HEK293T (cell line): Measurements from ENCODE around the gene VSTM2L.

Experiments
- ARNT ChIP-seq: fragments of 450-650 bp; IDR thresholded peaks from 2 replicates; pipeline ENCODE4 v1.6.1; 2017; ENCODE audit warnings: mild to moderate bottlenecking
- ELF4 ChIP-seq: fragments of 450-650 bp; IDR thresholded peaks from 2 replicates; pipeline ENCODE4 v1.6.1; 2017; ENCODE audit warnings: antibody characterized with exemption
- FOXM1 ChIP-seq: fragments of 450-650 bp; IDR thresholded peaks from 2 replicates; pipeline ENCODE4 v1.6.1; 2017; ENCODE audit warnings: mild to moderate bottlenecking, borderline replicate concordance
- LEF1 ChIP-seq: fragments of 450-650 bp; IDR thresholded peaks from 2 replicates; pipeline ENCODE4 v1.6.1; 2017; ENCODE audit warnings: mild to moderate bottlenecking, borderline replicate concordance
- NFRKB ChIP-seq: fragments of 450-650 bp; IDR thresholded peaks from 2 replicates; pipeline ENCODE4 v1.6.1; 2016; ENCODE audit warnings: mild to moderate bottlenecking, moderate library complexity
- SP1 ChIP-seq: fragments of 450-650 bp; IDR thresholded peaks from 2 replicates; pipeline ENCODE4 v1.6.1; 2017
- SUZ12 ChIP-seq: fragments of 450-650 bp; IDR thresholded peaks from 2 replicates; pipeline ENCODE4 v1.6.1; 2016; ENCODE audit warnings: mild to moderate bottlenecking
- TARDBP ChIP-seq: fragments of 450-650 bp; IDR thresholded peaks from 2 replicates; pipeline ENCODE4 v1.6.1; 2016

- TF ChIP-seq NFRKB (no peak), TARDBP (no peak), SP1 (no peak), FOXM1 (no peak), LEF1 (no peak), SUZ12 (no peak), ELF4 (no peak), ARNT (no peak)
Measured at GRCh38 chr20:37881601-37882343, 21.2 kb upstream of the VSTM2L start.
